ENCODE results near the gene PLPPR1.

Gene PLPPR1

DNA sequence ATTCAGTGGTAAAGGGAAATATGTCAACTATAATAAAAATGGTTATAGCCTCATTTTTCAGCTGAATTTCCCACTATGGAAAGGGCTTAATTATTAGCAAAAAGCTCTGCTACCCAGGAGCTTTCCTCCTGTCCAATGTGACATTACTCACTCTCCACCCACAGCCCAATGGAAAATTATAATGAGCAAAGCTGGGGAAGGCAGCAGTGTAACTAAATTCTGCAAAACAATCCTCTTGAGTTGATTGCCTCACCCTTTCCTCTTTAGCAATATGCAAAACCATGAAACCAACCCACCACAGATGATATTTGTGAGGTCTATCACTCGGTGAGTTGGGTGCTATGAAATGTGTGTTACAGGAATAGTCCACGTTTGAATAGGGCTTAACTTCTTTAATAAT, 14.0 kb upstream of the PLPPR1 start:
- no peak for DNase-seq (ENCODE audit: extremely low spot score)
- TF ChIP-seq, protein P1, sequence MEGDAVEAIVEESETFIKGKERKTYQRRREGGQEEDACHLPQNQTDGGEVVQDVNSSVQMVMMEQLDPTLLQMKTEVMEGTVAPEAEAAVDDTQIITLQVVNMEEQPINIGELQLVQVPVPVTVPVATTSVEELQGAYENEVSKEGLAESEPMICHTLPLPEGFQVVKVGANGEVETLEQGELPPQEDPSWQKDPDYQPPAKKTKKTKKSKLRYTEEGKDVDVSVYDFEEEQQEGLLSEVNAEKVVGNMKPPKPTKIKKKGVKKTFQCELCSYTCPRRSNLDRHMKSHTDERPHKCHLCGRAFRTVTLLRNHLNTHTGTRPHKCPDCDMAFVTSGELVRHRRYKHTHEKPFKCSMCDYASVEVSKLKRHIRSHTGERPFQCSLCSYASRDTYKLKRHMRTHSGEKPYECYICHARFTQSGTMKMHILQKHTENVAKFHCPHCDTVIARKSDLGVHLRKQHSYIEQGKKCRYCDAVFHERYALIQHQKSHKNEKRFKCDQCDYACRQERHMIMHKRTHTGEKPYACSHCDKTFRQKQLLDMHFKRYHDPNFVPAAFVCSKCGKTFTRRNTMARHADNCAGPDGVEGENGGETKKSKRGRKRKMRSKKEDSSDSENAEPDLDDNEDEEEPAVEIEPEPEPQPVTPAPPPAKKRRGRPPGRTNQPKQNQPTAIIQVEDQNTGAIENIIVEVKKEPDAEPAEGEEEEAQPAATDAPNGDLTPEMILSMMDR (IDR thresholded peaks at IDR 0.05; ENCODE audit: control extremely low read depth, extremely low read depth, low read depth, missing control alignments): no peak
- POLR2A ChIA-PET: no interaction called here
- CTCF ChIA-PET: interaction anchor here (1.2 kb wide), 1 partner anchor 27 kb away, joined by 3 read pairs; no protein-coding TSS in a partner anchor

DNA sequence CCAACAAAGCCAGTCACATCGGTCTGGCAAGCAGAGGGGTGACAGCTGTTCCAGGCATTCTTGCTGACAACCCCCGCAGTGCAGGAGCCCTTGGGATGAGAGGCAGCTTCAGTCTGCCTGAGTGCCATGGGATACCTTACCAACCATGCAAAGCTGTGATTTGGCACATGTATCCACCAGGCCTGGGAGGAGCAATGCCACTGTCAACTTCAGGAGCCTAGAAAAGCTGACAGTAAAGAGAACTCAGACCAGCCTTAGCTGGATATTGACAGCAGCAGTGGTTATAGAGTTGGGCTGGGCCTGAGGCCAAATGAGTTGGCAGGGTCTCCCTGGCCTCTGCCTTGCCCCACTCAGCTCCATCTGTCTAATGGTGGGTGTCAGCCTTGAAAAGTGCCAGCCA, 10.1 kb upstream of the PLPPR1 start:
- TF ChIP-seq, protein P1 (IDR thresholded peaks at IDR 0.05; ENCODE audit: control extremely low read depth, extremely low read depth, low read depth, missing control alignments): no peak
- ChIA-PET POLR2A (no interaction called here), CTCF (no interaction called here)
- DNase-seq (ENCODE audit: extremely low spot score): no peak

DNA sequence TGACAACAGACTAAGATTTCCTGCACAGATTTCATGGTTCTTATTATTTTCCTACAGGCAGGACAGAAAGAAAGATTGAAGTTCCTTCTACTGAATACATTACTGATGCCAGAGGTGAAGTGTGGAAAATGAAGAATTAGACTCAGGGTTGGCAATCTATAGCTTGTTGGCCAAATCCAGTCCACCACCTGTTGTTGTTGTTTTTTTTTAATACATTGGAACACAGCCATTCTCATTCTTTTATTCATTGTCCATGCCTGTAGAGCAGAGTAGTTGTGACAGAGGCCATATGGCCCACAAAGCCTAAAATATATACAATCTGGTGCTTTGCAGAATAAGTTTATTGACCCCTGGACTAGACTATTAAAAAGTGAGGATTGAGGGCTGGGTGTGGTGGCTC, 5.8 kb upstream of the PLPPR1 start:
- ChIA-PET CTCF (no interaction called here), POLR2A (no interaction called here)
- DNase-seq (ENCODE audit: extremely low spot score): no peak
- TF ChIP-seq, protein P1 (IDR thresholded peaks at IDR 0.05; ENCODE audit: control extremely low read depth, extremely low read depth, low read depth, missing control alignments): no peak

DNA sequence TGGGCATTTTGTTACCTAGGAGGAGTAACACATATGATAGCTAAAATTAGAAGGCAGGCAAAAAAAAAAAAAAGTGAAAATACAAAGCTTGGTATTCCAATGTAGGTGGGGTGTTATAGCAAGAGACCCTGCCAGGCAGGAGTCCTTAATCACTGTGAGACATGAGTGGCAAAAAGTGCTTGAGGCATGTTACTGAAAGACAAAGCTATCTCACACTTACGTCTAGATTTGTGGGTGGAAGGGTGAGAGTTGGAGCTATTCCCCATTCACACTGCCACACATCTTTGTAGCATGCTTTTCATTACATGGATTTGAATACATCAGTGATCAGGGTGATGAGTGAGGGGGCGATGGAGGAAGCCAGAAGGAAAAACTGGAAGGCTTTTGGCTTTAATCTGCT, 2.6 kb upstream of the PLPPR1 start:
- no peak for DNase-seq (ENCODE audit: extremely low spot score)
- CTCF ChIA-PET: interaction anchor here (1.2 to 1.5 kb wide), 2 partner anchors 12 to 13 kb away, joined by 3 read pairs; no protein-coding TSS in a partner anchor
- POLR2A ChIA-PET: no interaction called here
- TF ChIP-seq, protein P1 (IDR thresholded peaks at IDR 0.05; ENCODE audit: control extremely low read depth, extremely low read depth, low read depth, missing control alignments): no peak

DNA sequence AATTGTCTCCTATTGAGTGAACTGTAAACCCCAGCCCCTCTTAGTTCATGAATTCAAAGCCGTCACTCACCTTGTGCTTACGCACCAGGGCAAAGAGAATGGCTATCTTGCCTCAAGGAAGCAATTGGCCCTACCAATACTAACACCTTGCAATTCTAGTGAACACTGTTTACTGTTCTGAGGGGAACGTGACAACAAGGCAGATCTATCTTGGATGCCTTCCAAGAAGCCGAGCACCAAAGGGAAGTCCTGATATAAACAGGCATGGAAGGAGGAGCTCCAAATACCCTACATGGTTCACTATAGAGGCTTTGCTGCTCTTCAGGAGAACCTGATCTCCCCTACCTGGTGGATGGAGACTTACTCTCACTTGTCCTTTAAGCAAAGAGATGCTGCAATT, 1.7 kb upstream of the PLPPR1 start:
- ChIA-PET CTCF (interaction anchor here (1.2 to 1.5 kb wide), 2 partner anchors 12 to 13 kb away, joined by 3 read pairs; no protein-coding TSS in a partner anchor), POLR2A (no interaction called here)
- DNase-seq (ENCODE audit: extremely low spot score): no peak
- TF ChIP-seq, protein P1 (IDR thresholded peaks at IDR 0.05; ENCODE audit: control extremely low read depth, extremely low read depth, low read depth, missing control alignments): no peak

DNA sequence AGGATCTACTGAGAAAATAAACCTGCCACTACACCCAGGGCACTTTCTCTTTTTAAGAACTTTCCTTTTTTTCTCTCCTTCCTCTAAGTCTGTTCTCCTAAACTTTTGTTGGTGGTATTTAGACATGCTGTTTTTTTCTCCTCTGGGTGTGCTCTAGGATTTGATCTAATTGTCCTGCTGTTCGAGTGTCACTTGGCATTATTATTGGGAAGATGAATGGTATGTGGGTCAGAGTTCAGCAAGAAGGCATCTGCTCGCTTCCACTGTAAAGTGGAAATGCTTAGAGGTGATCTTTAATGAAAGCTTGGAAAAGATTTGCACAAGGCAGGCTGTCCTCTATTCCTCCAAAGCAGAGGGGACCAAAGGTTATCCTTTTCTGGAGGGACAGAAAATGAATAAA, 1.3 kb upstream of the PLPPR1 start:
- TF ChIP-seq, protein P1 (IDR thresholded peaks at IDR 0.05; ENCODE audit: control extremely low read depth, extremely low read depth, low read depth, missing control alignments): no peak
- ChIA-PET POLR2A (no interaction called here), CTCF (no interaction called here)
- DNase-seq (ENCODE audit: extremely low spot score): no peak

Data from GM10248 (cell line).